ENCODE measurements around the gene FSTL4. TPM values are rescaled to one million over a fixed set of nuclear protein-coding genes. Genes with fewer than 3 reads are reported as not detected.

The FSTL4 gene
- total and polyA plus RNA-seq, 2 experiments from 2014 or later = 1.4 to 2.8 TPM

GRCh38 chr5:133613743-133614142 lies 1.4 kb upstream of the FSTL4 start (continued):
- TF ChIP-seq CTCF (conservative IDR thresholded peaks at IDR 0.05; ENCODE audit: low read depth in 2 of 2) = no peak

GRCh38 chr5:133613184-133613583 lies 843 bp upstream of the FSTL4 start:
- Histone ChIP-seq H3K4me2 (peak overlapping the region; percentile 89), H3K79me2 (replicated peaks; ENCODE audit: insufficient read depth) (no peaks in the 10 kb centered on the region), H4K20me1 (replicated peaks; ENCODE audit: insufficient read depth) (no peaks in the 10 kb centered on the region), H3K27ac (ENCODE audit: low read depth) (no peak overlapping the region), H3F3A (replicated peaks; ENCODE audit: low read depth) (no peaks in the 10 kb centered on the region), H3K4me1 (ENCODE audit: insufficient read depth) (peaks cover 6% of the 10 kb centered on the region; the same call in 1 of the 2 replicates), H3K36me3 (ENCODE audit: insufficient read depth) (no peaks in the 10 kb centered on the region), H3K4me3 (peak overlapping the region; percentile 73), H2AFZ (peak overlapping the region; percentile 99), H3K9me2 (ENCODE audit: insufficient read depth) (no peaks in the 10 kb centered on the region), H3K27me3 (ENCODE audit: insufficient read depth) (peaks cover 69% of the 10 kb centered on the region)
- Mint-ChIP-seq H3K9me3 (no peaks in the 10 kb centered on the region; the same call in 2 of the 3 replicates), H3K27ac (no peak overlapping the region), H3K4me3 (peak overlapping the region; percentile 72), H3K4me1 (peaks cover 15% of the 10 kb centered on the region), H3K27me3 (ENCODE audit: insufficient read depth, low read depth, poor library complexity) (peaks cover 49% of the 10 kb centered on the region), H3K36me3 (ENCODE audit: low read depth) (no peaks in the 10 kb centered on the region; the same call in 2 of the 3 replicates)
- ATAC-seq (no peak), DNase-seq (ENCODE audit: low spot score) (no peak)
- TF ChIP-seq STAT1 (IDR thresholded peaks at IDR 0.05; ENCODE audit: unreplicated experiment) = no peak
- TF ChIP-seq ZNF114 (CRISPR knock-in tag; IDR thresholded peaks at IDR 0.05) = no peak
- TF ChIP-seq EZH2phosphoT487 (IDR thresholded peaks at IDR 0.05; ENCODE audit: unreplicated experiment) = no peak
- TF ChIP-seq NANOG (IDR thresholded peaks at IDR 0.05; ENCODE audit: borderline replicate concordance) = no peak
- no peak for TF ChIP-seq ZNF331 (CRISPR knock-in tag; IDR thresholded peaks at IDR 0.05; ENCODE audit: low read depth)
- no peak for TF ChIP-seq CREB1 (CRISPR knock-in tag; IDR thresholded peaks at IDR 0.05; ENCODE audit: low read depth)
- TF ChIP-seq ETS1 (IDR thresholded peaks at IDR 0.05) = no peak
- TF ChIP-seq ZNF462 (CRISPR knock-in tag; IDR thresholded peaks at IDR 0.05) = no peak
- TF ChIP-seq POLR2AphosphoS5 (IDR thresholded peaks at IDR 0.05; ENCODE audit: low read depth) = no peak
- TF ChIP-seq JUNB (IDR thresholded peaks at IDR 0.05; ENCODE audit: unreplicated experiment) = no peak
- TF ChIP-seq CTCF (conservative IDR thresholded peaks at IDR 0.05; ENCODE audit: low read depth in 2 of 2) = no peak
- TF ChIP-seq EZH2 (IDR thresholded peaks at IDR 0.05; ENCODE audit: low read depth, unreplicated experiment) = no peak
